Measurements from ENCODE around the gene UBE2V1.
"Not testable (repeated sequence)": the region's sequence is repeated elsewhere in the genome, so short reads cannot be mapped to it uniquely, and the experiment has no call there.

The UBE2V1 gene

DNA sequence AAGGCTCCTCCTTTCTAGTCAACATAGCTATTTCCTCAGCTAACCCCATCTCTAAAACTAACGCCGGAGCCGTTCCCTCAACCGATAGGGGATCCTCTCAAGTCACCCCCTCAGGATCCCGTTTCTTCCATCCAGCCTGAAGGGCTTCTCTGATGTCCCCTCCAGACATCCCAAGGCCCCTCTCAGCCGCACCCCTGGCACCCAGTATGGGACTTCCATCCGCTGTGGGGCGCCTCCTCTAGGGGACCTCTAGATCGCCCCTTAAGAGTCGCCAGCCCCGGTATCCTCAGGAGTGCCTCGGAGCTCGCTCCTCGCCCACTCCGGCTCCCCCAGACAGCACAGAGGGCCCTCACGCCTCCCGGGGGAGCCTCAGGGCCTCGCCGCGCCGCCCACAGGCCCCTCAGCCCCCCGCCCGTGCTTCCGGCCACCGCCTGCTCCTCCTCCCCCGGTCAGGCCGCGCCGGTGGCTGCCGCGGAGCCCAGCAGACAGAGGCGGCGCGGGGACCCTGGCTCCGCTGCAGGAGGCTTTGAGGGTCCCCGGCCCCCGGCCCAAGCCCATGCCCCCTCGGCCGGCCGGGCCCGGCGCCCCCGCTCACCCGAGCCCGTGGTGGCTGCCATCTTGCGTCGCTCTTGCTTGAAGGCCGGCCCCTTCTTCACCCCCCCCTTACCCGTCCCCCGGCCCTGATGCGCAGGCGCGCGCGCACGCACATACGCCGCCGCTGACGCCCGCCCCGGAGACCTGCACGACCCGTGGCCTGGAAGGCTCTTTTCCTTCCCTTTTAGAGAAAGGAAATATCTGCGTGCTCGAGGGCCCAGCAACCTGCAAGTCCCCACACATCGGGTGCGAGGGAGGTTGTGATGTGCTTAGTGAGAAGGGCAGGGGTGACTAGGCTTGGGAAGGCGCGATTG, at the start of gene UBE2V1:
Gene UBE2V1, minus strand, starts transcription at position 639 of the 908 bp plus-strand sequence. Its CDS starts 22 bp downstream, at position 617.
- TF ChIP-seq, protein P1, sequence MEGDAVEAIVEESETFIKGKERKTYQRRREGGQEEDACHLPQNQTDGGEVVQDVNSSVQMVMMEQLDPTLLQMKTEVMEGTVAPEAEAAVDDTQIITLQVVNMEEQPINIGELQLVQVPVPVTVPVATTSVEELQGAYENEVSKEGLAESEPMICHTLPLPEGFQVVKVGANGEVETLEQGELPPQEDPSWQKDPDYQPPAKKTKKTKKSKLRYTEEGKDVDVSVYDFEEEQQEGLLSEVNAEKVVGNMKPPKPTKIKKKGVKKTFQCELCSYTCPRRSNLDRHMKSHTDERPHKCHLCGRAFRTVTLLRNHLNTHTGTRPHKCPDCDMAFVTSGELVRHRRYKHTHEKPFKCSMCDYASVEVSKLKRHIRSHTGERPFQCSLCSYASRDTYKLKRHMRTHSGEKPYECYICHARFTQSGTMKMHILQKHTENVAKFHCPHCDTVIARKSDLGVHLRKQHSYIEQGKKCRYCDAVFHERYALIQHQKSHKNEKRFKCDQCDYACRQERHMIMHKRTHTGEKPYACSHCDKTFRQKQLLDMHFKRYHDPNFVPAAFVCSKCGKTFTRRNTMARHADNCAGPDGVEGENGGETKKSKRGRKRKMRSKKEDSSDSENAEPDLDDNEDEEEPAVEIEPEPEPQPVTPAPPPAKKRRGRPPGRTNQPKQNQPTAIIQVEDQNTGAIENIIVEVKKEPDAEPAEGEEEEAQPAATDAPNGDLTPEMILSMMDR (conservative IDR thresholded peaks at IDR 0.05; ENCODE audit: low read depth) = peak; percentile 79
- POLR2A ChIA-PET (ENCODE audit: low non-redundant PET) = interaction anchor here (0.7 to 1.1 kb wide), 4 partner anchors 9 to 1419 kb away, joined by 3 read pairs; no protein-coding TSS in a partner anchor
- peak within 1 kb of the TSS; percentile 89 for H3K27ac ChIP-seq
- CTCF ChIA-PET = interaction anchor here (0.7 to 1.8 kb wide), 10 partner anchors 8 to 394 kb away, joined by 3 to 7 read pairs (median 5); no protein-coding TSS in a partner anchor
- peak; percentile 99 for DNase-seq (ENCODE audit: low spot score)

DNA sequence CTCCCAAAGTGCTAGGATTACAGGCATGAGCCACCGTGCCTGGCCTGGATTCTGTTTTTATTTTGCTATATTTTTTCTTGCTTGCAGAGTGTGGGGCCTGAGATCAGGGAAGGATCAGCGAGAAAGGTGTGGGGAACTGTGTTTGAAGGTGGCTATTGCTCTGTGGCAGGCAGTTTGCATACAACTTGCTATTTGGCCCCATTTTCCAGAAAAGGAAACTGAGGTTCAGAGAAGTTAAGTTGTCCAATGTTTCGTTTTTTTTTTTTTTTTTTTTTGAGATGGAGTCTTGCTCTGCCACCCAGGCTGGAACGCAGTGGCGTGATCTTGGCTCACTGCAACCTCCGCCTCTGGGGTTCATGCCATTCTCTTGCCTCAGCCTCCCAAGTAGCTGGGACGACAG, 48.5 kb upstream of the UBE2V1 start:
- DNase-seq (ENCODE audit: low spot score); CTCF ChIA-PET: not testable (repeated sequence)
- POLR2A ChIA-PET (ENCODE audit: low non-redundant PET) = interaction anchor here (1.3 kb wide), 1 partner anchor 8 kb away, joined by 3 read pairs; the partner anchor contains the start of gene PEDS1
- H3K27ac ChIP-seq = 0 out of 2 replicates have a peak overlapping the region, but pooled peaks have one; percentile 3

DNA sequence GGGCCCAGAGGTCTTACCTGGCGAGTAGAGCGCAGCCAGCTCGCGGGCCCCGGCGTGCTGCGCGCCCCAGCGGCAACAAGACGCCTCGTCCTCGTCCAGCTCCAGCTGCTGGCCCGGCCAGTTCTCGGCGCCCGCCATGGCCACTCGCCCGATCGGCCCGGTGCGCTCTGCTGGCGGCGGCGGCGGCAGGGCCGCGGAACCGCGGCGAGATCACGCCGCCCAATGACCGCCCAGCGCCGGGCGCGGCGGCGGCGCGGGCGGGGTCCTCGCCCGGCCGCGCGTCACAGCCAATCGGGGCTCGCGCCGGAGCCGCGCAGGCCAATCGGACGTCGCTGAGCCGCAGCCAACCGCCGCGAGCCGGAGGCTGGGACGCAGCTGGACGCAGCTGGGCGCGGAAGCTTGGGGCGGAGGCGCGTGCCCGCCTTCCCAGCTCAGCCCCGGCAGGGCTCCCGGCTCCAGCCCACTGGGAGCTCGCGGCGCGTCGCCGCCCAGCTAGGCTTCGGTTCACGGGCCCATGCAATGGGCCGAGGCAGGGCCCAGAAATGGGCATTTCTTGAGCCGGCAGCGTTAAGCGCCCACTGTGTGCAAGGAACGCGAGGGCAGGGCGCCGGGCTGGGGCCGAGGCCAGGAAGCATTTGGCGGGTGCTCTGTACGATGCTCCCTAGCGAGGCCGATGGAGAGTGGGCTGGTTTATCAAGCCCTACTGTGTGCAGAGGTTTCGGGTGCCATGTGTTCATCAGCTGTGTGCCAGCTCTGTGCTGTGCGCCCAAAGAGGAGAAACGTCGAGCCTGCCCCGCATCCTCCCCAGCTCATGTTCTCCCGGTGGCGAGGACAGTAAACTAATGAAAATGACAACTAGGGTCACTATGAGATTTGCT, 40.8 kb upstream of the UBE2V1 start, which contains the start of gene PEDS1:
Gene PEDS1, minus strand, starts transcription at position 224 of the 878 bp plus-strand sequence. Its CDS starts 86 bp downstream, at position 138.
- TF ChIP-seq, protein P1 (conservative IDR thresholded peaks at IDR 0.05; ENCODE audit: low read depth) = no peak
- POLR2A ChIA-PET (ENCODE audit: low non-redundant PET) = interaction anchor here (0.5 to 3.5 kb wide), 12 partner anchors 8 to 608 kb away, joined by 3 to 25 read pairs (median 6); no protein-coding TSS in a partner anchor
- H3K27ac ChIP-seq = peak within 1 kb of the TSS; percentile 98
- peak; percentile 99 for DNase-seq (ENCODE audit: low spot score)
- CTCF ChIA-PET = interaction anchor here (0.6 to 8.6 kb wide), 12 partner anchors 9 to 1505 kb away, joined by 3 to 126 read pairs (median 7); no protein-coding TSS in a partner anchor

DNA sequence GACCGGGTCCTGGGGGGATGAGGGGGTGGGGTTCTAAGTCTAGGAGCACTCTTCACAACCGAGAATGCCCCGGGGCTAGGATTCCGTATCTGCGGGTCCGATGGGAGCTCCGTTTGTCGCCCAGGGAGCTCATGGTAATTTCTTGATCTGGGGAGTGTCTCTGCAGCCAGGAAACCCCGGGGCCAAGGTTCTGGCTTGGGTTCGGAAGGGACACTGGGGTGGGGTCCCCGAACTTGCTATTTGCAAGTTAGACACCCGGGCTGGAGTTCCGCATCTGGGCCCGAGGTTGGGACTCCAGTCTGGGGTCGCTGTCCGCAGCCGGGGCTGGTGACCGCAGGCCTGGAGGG, 40.2 kb upstream of the UBE2V1 start:
- POLR2A ChIA-PET (ENCODE audit: low non-redundant PET) = interaction anchor here (0.6 to 3.5 kb wide), 13 partner anchors 9 to 1377 kb away, joined by 3 to 25 read pairs (median 5); no protein-coding TSS in a partner anchor
- peak overlapping the region; percentile 98 for H3K27ac ChIP-seq
- peak; percentile 63 for DNase-seq (ENCODE audit: low spot score)
- CTCF ChIA-PET = interaction anchor here (0.6 to 8.6 kb wide), 17 partner anchors 9 to 1505 kb away, joined by 3 to 126 read pairs (median 6); no protein-coding TSS in a partner anchor
- TF ChIP-seq, protein P1 (conservative IDR thresholded peaks at IDR 0.05; ENCODE audit: low read depth) = no peak

- peak overlapping the region; percentile 98 for H3K27ac ChIP-seq
- TF ChIP-seq, protein P1 (conservative IDR thresholded peaks at IDR 0.05; ENCODE audit: low read depth) = no peak
- peak; percentile 78 for DNase-seq (ENCODE audit: low spot score)
- POLR2A ChIA-PET (ENCODE audit: low non-redundant PET) = interaction anchor here (0.5 to 3.5 kb wide), 14 partner anchors 8 to 1378 kb away, joined by 3 to 25 read pairs (median 4); no protein-coding TSS in a partner anchor
- CTCF ChIA-PET = interaction anchor here (0.5 to 8.6 kb wide), 32 partner anchors 8 to 1564 kb away, joined by 3 to 126 read pairs (median 4); no protein-coding TSS in a partner anchor
Observed at GRCh38 chr20:50152394-50153152, 39.6 kb upstream of the UBE2V1 start.
